Fibroblast of peridontal ligament (primary cell): ENCODE data around the gene PRKD1.
"Not testable (repeated sequence)": the region's sequence is repeated elsewhere in the genome, so short reads cannot be mapped to it uniquely, and the experiment has no call there.

ENCODE experiments used
- DNase-seq: peaks from one replicate; pipeline ENCODE4 v3.0.0-alpha.2; 2010; ENCODE audit errors: extremely low read depth

The PRKD1 gene

GRCh38 chr14:29799464-29800095, 128.1 kb downstream of the PRKD1 start:
- DNase-seq = peak; percentile 40

DNA sequence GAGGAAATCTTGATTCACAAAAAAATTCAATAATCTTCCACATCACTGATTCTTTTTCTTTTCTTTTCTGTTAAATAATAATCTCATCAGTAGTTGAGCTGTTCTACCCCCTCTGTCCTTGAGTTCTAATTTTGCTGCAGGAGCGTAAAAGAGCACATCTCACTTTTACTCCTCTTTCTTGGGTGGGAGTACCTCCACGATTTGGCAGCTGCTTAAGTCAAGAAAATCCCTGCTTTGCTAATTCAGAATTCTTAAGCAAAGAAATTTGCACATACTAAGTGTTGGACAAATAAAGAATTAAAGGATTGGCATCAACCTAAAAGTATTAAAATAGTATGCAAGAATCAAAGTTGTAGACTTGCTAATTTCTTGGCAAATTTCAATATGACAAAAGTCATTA, 128.8 kb downstream of the PRKD1 start:
- DNase-seq = no peak

DNA sequence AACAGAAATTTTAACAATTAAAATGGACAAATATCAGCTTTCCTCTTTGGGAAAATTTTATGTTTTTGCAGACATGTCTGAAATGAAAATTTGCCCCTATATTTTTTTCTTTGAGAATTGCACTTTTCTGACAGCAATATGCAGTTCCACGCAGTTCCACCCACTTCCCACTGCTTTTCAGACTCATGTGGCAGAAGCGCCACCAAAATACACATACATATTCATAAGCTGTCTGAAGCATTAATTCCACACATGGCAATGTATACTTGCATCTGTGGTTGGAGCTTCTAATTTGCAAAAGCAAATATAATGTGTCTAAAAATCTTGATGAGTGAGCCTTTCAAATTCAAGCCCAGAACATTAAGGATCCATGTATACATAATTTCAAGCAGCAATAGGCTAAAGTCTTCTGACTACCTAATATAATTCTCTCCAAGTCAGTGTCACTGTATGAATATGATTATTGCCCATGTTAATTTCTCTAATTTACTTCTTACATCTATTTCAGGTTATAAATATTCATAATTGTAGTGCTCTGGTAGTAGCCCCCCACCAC, 129.5 kb downstream of the PRKD1 start:
- no peak for DNase-seq

- no peak for DNase-seq
These were observed 130.8 kb downstream of the PRKD1 start for GRCh38 chr14:29796853-29797252.

DNA sequence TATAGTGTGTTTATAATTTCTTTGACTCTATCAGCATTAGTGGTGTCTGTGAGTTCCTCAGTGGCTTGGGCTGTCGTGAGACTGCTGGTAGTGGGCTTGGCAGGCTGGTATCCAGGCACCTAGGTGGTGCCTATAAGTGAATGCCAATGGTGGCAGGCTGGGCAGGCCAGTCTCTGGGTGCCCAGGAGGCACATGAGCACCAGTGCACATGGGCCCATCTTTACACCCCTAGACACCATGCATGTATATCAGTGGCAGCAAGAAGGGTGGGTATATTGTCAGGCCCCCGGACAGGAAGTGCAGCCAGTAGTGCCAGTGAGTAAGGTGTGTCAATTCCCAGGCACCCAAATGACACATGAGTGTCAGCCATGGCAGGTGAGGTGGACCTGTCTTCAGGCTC, 138.2 kb downstream of the PRKD1 start:
- no peak for DNase-seq

DNA sequence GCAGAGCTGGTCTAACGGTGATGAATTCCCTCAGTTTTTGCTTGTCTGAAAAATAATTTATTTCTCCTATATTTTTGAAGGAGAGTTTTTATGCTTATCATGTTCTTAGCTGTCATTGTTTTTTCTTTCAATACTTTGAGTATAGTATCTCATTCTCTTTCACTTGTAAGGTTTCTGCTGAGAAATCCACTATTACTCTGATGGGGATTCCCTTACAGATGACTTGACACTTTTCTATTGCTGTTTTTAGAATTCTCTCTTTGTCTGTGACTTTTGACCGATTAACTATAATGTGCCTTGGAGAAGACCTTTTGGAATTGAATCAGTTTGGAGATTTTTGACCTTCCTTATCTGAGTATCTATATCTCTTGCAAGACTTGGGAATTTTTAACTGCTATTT, 139.6 kb downstream of the PRKD1 start:
- no peak for DNase-seq

GRCh38 chr14:29783556-29783955, 144.1 kb downstream of the PRKD1 start:
- DNase-seq = no peak

DNA sequence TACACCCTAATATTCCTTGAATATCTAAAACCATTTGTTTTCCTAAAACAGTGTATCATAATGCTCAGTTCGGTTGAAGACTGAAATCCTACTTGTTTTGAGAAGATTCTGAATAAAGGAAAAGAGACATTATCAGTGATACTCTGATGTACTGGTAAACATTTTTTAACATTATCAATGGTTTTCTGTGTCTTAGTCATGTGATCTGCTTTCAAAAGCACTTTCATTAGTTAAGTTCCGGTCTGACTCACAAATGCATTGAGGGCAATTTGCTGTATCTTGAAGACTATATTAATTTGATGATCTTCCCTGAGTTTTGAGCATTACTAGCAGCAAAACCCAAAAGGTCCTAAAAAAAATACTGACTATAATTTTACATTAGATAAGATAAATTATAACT, 145.6 kb downstream of the PRKD1 start:
- no peak for DNase-seq

GRCh38 chr14:29777142-29777541, 150.5 kb downstream of the PRKD1 start:
- DNase-seq = not testable (repeated sequence)

DNA sequence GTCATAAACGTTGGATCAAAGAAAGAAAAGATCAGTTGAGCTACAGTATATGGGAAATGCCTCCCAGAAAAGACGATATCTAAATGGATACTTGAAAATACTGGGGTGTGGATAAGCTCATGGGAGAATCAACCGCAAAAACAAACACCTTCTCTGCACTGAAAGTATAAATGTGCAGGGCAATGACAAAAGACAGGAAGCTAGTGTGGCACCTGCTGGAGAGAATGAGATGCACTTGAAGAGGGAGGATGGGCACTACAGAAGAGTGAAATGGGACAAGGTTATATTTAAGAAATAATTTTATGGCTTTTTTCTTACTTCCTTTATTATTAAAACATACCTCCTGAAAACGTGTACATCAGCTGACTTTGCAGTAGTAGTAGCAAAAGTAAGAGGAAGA, 153.7 kb downstream of the PRKD1 start:
- DNase-seq = no peak

GRCh38 chr14:29763342-29763858, 164.2 kb downstream of the PRKD1 start:
- DNase-seq = no peak

DNA sequence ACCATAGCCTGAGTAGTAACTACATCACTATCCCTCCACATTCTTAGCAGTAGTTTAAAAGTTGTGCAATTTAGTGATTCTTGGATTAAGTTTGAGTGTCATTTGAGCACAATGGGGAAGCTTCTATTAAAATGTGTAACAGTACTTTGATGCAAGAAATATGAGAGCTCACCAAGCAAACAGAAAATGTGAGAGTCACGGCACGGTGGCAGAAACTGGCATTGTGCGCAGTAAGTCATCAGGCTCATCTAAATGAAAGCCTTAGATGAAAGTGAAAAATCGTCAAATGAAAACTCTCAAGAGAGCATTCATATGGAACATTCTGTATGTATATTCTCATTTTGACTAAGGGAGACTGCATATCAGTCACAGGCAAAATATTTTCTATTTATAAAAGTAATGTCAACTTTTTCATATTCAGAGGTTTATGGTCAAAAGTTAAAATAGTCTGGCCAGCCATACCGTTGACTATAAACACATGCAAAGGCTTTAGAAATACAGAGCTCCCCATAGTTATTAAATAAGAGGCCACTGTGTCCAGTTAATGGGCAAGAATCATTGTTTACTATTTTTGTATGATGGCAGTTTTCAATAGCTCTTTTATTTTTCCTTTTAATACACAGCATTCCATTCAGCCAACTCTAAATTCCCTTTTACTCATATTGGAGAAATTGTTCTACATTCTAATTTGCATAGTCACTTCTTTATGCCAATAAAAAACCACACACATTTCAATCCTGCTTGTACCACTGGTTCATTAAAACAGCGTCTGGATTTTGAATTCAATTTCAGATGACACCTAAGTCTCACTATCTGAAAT, 167.9 kb downstream of the PRKD1 start:
- peak; percentile 33 for DNase-seq

- no peak for DNase-seq
These were observed 169.9 kb downstream of the PRKD1 start for GRCh38 chr14:29757711-29758233.

DNA sequence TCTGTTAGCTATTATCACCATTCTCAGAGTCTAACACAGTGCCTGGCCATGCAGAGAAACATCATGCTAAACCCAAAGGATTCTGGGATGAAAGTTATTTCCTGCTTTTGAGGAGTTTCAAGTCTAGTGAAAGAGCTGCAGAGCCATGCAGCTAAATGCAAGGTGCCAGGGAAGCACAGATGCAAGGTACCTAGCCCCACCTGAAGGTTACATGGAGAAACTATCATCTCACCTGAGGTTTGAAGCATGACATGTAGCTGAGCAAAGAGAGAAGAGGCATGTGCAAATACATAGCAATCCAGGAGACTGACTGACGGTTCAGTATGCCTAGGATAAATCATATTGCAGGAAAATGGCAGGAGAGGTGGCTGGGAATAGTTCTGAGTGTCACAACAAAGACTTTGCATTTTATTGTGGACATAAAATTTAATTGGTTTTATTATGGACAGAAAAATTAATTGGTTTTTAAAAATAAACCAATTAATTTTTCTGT, 170.4 kb downstream of the PRKD1 start:
- no peak for DNase-seq

DNA sequence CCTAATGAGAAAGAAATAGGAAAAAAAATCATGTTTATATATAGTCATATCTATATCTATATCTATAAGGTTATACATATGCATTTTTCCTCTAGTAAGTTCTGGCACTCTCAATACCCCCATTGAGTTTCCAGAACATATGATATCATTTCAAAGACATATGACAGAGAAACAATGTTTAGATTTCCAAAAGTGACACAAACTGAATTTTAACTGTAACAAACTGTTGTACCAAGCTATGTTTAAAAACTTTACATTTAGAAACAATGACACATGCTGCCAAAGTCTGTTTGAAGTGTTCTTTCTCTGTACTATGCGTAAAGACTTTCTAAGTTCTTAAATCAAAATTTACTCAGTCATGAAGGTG, 171.6 kb downstream of the PRKD1 start:
- DNase-seq = no peak

GRCh38 chr14:29755311-29756018, 172.2 kb downstream of the PRKD1 start:
- no peak for DNase-seq

GRCh38 chr14:29754134-29754533, 173.5 kb downstream of the PRKD1 start:
- no peak for DNase-seq

DNA sequence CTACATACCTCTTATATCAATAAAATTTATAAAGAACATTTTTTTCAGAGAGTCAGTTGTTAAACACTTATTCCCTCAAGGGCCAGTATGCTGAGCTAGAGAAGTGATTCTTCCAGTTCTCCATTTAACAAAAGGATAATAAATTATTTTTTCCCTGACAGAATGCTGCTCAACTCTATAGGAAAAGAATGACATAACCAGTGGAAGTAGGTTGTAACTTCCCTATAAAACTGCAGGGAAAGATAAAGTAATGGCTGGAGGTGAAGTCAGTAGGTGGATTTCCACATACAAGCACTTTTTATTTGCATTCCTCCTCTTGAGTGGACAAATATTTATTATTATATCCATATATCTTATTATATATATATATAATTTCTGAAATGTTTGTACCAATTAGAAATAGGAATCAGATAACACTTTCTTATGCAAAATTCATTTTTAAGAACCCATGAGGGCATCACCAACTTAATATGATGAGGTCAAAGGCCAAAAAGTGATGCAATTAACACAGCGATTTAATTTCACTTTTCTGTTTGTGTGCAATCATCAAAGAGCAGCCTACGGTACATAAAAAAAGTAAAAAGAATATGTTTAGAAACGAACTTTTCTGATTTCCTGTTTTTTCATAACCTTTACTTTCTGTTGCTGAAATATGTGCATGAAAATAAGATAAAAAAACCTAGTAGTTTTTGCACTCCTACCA, 175.3 kb downstream of the PRKD1 start:
- no peak for DNase-seq

GRCh38 chr14:29749829-29750228, 177.8 kb downstream of the PRKD1 start:
- DNase-seq = no peak

DNA sequence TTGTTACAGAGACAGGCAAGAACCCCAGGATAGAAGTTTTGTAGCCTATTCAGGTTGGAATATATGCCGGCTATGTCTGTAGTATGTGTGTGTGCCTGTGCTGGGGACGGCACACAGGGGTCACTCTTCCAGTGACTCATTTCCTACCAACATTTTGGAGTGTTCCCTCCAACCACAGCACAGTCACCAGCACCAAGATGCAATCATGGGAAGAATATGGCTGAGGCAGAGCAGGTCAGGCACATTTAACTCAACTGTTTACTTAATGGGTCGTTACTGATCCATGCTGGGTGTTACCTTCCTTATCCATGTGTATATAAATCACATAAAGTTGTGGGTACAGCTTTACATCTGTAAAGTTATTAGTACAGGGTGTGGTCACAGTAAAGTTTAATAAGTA, 178.3 kb downstream of the PRKD1 start:
- DNase-seq = peak; percentile 50

DNA sequence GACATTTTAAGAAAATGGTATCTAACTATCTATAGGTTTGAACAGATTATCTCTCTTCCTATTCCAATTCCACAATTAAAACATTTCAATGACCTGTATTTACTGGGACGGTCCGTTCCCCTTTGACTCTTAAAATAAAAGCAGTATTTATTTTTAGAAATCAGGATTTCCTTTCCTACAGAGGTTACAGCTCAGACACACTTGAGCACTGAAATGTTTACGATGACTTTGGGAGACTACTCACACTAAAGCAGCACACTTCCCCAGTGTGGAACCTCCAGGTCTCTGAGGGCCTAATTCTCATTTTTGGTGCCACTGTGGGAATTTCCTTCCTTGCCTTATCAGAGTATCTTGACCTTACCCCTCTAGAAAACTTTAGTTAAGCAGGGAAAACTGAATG, 181.8 kb downstream of the PRKD1 start:
- DNase-seq = no peak
